ENCODE results near the gene DIPK1B. TPM values are rescaled to one million over a fixed set of nuclear protein-coding genes. Genes with fewer than 3 reads are reported as not detected.

Gene DIPK1B
- polyA plus RNA-seq, 3 donors, result 0.10 TPM; not detected in 2

DNA sequence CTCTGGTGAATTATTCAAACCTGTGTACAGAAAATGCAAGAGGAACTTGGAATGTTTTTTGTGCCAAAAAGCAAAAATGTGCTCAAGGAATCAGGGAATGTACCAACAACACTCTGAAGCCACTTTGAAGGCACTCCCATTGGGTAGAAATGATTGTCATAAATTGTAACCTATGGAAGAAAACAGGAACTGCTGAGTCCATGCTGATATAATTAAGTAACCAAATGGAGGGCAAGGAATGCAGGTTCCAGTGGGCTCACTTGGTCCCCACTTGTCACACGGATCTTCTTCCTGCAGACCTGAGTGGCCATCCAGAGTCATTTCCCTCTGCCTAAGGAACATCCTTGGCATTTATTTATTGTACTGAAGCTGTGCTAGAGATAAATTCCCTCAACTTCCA is 38.9 kb downstream of the DIPK1B start:
- DNase-seq, result no peak
- H3K4me3 ChIP-seq (replicated peaks in 1 of 3; ENCODE audit: low read depth in 2 of 3, low read length in 3 of 3), result no peak overlapping the region
- Mint-ChIP-seq H3K27ac (no peak overlapping the region), H3K4me1 (peaks cover 10% of the 10 kb centered on the region), H3K27me3 (ENCODE audit: low read depth in 3 of 3) (peaks cover 7 to 31% (median 8%) of the 10 kb centered on the region in 3 donors), H3K36me3 (peaks cover 0 to 4% of the 10 kb centered on the region in 2 donors), H3K9me3 (peaks cover 23 to 35% (median 33%) of the 10 kb centered on the region in 7 donors), H3K4me3 (no peak overlapping the region)
- H3K4me1 ChIP-seq (ENCODE audit: control insufficient read depth in 1 of 2, insufficient read depth in 2 of 2, low read length in 2 of 2), result no peaks in the 10 kb centered on the region
- H3K9ac ChIP-seq (ENCODE audit: insufficient read depth, low read length, poor library complexity, severe bottlenecking), result no peak overlapping the region
- H3K79me2 ChIP-seq (ENCODE audit: insufficient read depth, low read length), result no peaks in the 10 kb centered on the region
- H4K20me1 ChIP-seq (ENCODE audit: insufficient read depth, low read length), result no peaks in the 10 kb centered on the region
- intact Hi-C loops (cut with micrococcal nuclease), result no loop called here
- H3K27me3 ChIP-seq (ENCODE audit: control insufficient read depth in 2 of 2, insufficient read depth in 2 of 2, low read length in 2 of 2), result no peaks in the 10 kb centered on the region
- H3K4me2 ChIP-seq (replicated peaks; ENCODE audit: extremely low read depth, low read length, poor library complexity, severe bottlenecking), result no peak overlapping the region
- WGBS (ENCODE audit: insufficient coverage), result no CpG with 5 or more reads among the region's 1 CpG
- no peak overlapping the region for H3K27ac ChIP-seq (ENCODE audit: low read depth in 1 of 2, low read length in 2 of 2)
- H3K36me3 ChIP-seq (replicated peaks in 1 of 2; ENCODE audit: control insufficient read depth in 1 of 2, insufficient read depth in 2 of 2, low read length in 2 of 2), result no peaks in the 10 kb centered on the region
- peaks cover 25 to 34% of the 10 kb centered on the region in 2 donors for H3K9me3 ChIP-seq (replicated peaks in 1 of 2; ENCODE audit: control insufficient read depth in 1 of 2, insufficient read depth in 1 of 2, low read length in 2 of 2)
- H2AFZ ChIP-seq (ENCODE audit: insufficient read depth, low read depth, low read length, poor library complexity, severe bottlenecking), result no peak overlapping the region
- TF ChIP-seq CTCF (IDR thresholded peaks at IDR 0.05), result no peak

GRCh38 chr9:136751814-136752213 is 39.4 kb downstream of the DIPK1B start:
- Histone ChIP-seq H3K79me2 (ENCODE audit: insufficient read depth, low read length) (no peaks in the 10 kb centered on the region), H3K9ac (ENCODE audit: insufficient read depth, low read length, poor library complexity, severe bottlenecking) (no peak overlapping the region), H2AFZ (ENCODE audit: insufficient read depth, low read depth, low read length, poor library complexity, severe bottlenecking) (no peak overlapping the region), H3K36me3 (replicated peaks in 1 of 2; ENCODE audit: control insufficient read depth in 1 of 2, insufficient read depth in 2 of 2, low read length in 2 of 2) (no peaks in the 10 kb centered on the region), H3K4me1 (ENCODE audit: control insufficient read depth in 1 of 2, insufficient read depth in 2 of 2, low read length in 2 of 2) (no peaks in the 10 kb centered on the region), H4K20me1 (ENCODE audit: insufficient read depth, low read length) (no peaks in the 10 kb centered on the region), H3K27me3 (ENCODE audit: control insufficient read depth in 2 of 2, insufficient read depth in 2 of 2, low read length in 2 of 2) (no peaks in the 10 kb centered on the region), H3K27ac (ENCODE audit: low read depth in 1 of 2, low read length in 2 of 2) (no peak overlapping the region), H3K9me3 (replicated peaks in 1 of 2; ENCODE audit: control insufficient read depth in 1 of 2, insufficient read depth in 1 of 2, low read length in 2 of 2) (peaks cover 25 to 38% of the 10 kb centered on the region in 2 donors), H3K4me3 (replicated peaks in 1 of 3; ENCODE audit: low read depth in 2 of 3, low read length in 3 of 3) (no peak overlapping the region), H3K4me2 (replicated peaks; ENCODE audit: extremely low read depth, low read length, poor library complexity, severe bottlenecking) (no peak overlapping the region)
- H3K36me3 Mint-ChIP-seq, result peaks cover 0 to 4% of the 10 kb centered on the region in 2 donors
- TF ChIP-seq CTCF (IDR thresholded peaks at IDR 0.05), result no peak
- peak overlapping the region in 1 of 7 donors; percentile 60 for H3K27ac Mint-ChIP-seq
- intact Hi-C loops (cut with micrococcal nuclease), result no loop called here
- no peak for DNase-seq
- H3K4me1 Mint-ChIP-seq, result peaks cover 10% of the 10 kb centered on the region
- H3K4me3 Mint-ChIP-seq, result no peak overlapping the region
- peaks cover 8 to 31% (median 8%) of the 10 kb centered on the region in 3 donors for H3K27me3 Mint-ChIP-seq (ENCODE audit: low read depth in 3 of 3)
- H3K9me3 Mint-ChIP-seq, result peaks cover 24 to 41% (median 37%) of the 10 kb centered on the region in 7 donors

Measured in CD14-positive monocyte (primary cell).